IPS-NIHi7 (cell line): Measurements from ENCODE around the gene SLC29A2.

ENCODE experiments used
- DNase-seq: peaks from one replicate; pipeline ENCODE4 v3.0.0; 2012; ENCODE audit warnings: mixed read lengths; ENCODE audit errors: extremely low spot score

The SLC29A2 gene

GRCh38 chr11:66371627-66372415 is at the start of gene SLC29A2:
Gene SLC29A2 (minus strand): TSS chr11:66371760. CDS start chr11:66371591, 169 bp downstream.
- DNase-seq: peak; percentile 91

- peak; percentile 43 for DNase-seq
Measured at GRCh38 chr11:66420671-66421476, 49.3 kb upstream of the SLC29A2 start, which contains the start of gene NPAS4. Gene NPAS4 (plus strand): TSS chr11:66421035. CDS start chr11:66421180, 145 bp downstream.

GRCh38 chr11:66419825-66420224 is 48.3 kb upstream of the SLC29A2 start:
- peak; percentile 78 for DNase-seq

GRCh38 chr11:66418986-66419308 is 47.4 kb upstream of the SLC29A2 start:
- no peak for DNase-seq

GRCh38 chr11:66418168-66418985 is 46.8 kb upstream of the SLC29A2 start:
- DNase-seq: peak; percentile 83

GRCh38 chr11:66417000-66417399 is 45.4 kb upstream of the SLC29A2 start:
- DNase-seq: no peak

- DNase-seq: no peak
Measured at GRCh38 chr11:66415423-66415822, 43.9 kb upstream of the SLC29A2 start.

GRCh38 chr11:66414120-66414934 is 42.8 kb upstream of the SLC29A2 start:
- peak; percentile 62 for DNase-seq

- no peak for DNase-seq
Measured at GRCh38 chr11:66413167-66413566, 41.6 kb upstream of the SLC29A2 start.

- no peak for DNase-seq
Measured at GRCh38 chr11:66412110-66412509, 40.5 kb upstream of the SLC29A2 start.

GRCh38 chr11:66411323-66411722 is 39.8 kb upstream of the SLC29A2 start:
- no peak for DNase-seq

- no peak for DNase-seq
Measured at GRCh38 chr11:66410191-66410590, 38.6 kb upstream of the SLC29A2 start.

- DNase-seq: no peak
Measured at GRCh38 chr11:66409226-66409625, 37.7 kb upstream of the SLC29A2 start.

- DNase-seq: peak; percentile 94
Measured at GRCh38 chr11:66408488-66409214, 37.1 kb upstream of the SLC29A2 start.

GRCh38 chr11:66407651-66408050 is 36.1 kb upstream of the SLC29A2 start:
- DNase-seq: no peak

GRCh38 chr11:66393954-66394353 is 22.4 kb upstream of the SLC29A2 start:
- no peak for DNase-seq

- no peak for DNase-seq
Measured at GRCh38 chr11:66391322-66391721, 19.8 kb upstream of the SLC29A2 start.

- peak; percentile 74 for DNase-seq
Measured at GRCh38 chr11:66388780-66389386, 17.3 kb upstream of the SLC29A2 start.

- peak; percentile 69 for DNase-seq
Measured at GRCh38 chr11:66386171-66387069, 14.9 kb upstream of the SLC29A2 start.
